ENCODE data around the gene CENPE. TPM values are rescaled to one million over a fixed set of nuclear protein-coding genes. Genes with fewer than 3 reads are reported as not detected.

Gene CENPE
- total and polyA plus RNA-seq, 2 of the 4 experiments (the other 2 are of a cell fraction) = 3.7 to 14.5 TPM

GRCh38 chr4:103126126-103126525, 72.0 kb downstream of the CENPE start:
- no peak overlapping the region for H3K14ac ChIP-seq (replicated peaks; ENCODE audit: low read depth, low read length)
- H2BK120ac ChIP-seq (ENCODE audit: low read depth, low read length) = no peak overlapping the region
- no peak overlapping the region for H2AK9ac ChIP-seq (replicated peaks; ENCODE audit: low read depth, low read length, poor library complexity)
- H4K5ac ChIP-seq (ENCODE audit: low read depth, low read length) = no peak overlapping the region
- no TSS peak for BruUV-seq (replicated peaks)
- ChIA-PET CTCF (interaction anchor here (0.6 to 0.7 kb wide), 2 partner anchors 28 to 35 kb away, joined by 3 to 6 read pairs; no protein-coding TSS in a partner anchor), POLR2A (ENCODE audit: unreplicated experiment) (no interaction called here)
- in situ Hi-C loops (cut with MboI; ENCODE audit: low sequenced_read_pairs) = no loop called here
- no peak overlapping the region for H4K8ac ChIP-seq (ENCODE audit: low read depth in 2 of 2, low read length in 2 of 2)
- no peak overlapping the region for H3K4me2 ChIP-seq (ENCODE audit: low read depth, low read length)
- H3K56ac ChIP-seq (ENCODE audit: extremely low read depth, insufficient read depth, low read length) = no peak overlapping the region
- no peak overlapping the region for H3K4ac ChIP-seq (ENCODE audit: low read depth, low read length)
- no peaks in the 10 kb centered on the region for H3K4me1 ChIP-seq (ENCODE audit: control insufficient read depth, insufficient read depth, low read length)
- no CpG with 5 or more reads among the region's 3 CpGs for WGBS, 2 experiments (ENCODE audit: extremely low coverage in 2 of 2, insufficient read length in 1 of 2)
- no peak overlapping the region for H3K23ac ChIP-seq (ENCODE audit: low read depth, low read length)
- dilution Hi-C loops (cut with HindIII; ENCODE audit: low sequenced_read_pairs, unreplicated experiment) = no loop called here
- H2AK5ac ChIP-seq (ENCODE audit: low read depth, low read length) = no peak overlapping the region
- H3K79me1 ChIP-seq (ENCODE audit: low read depth in 1 of 2, low read length in 2 of 2) = peaks cover 3 to 5% of the 10 kb centered on the region in 2 experiments
- intact Hi-C loops (cut with micrococcal nuclease) = no loop called here
- H3K9ac ChIP-seq (ENCODE audit: low read depth, low read length) = peak overlapping the region; percentile 10; the same call in 1 of the 2 replicates
- H3K9me3 ChIP-seq (ENCODE audit: control insufficient read depth, insufficient read depth, low read length) = no peaks in the 10 kb centered on the region
- DNase-seq = no peak
- no peak overlapping the region for H2BK5ac ChIP-seq (ENCODE audit: low read depth, low read length, poor library complexity, severe bottlenecking)
- H2AFZ ChIP-seq (replicated peaks; ENCODE audit: low read length, poor library complexity) = no peak overlapping the region
- no peaks in the 10 kb centered on the region for H3K27me3 ChIP-seq (ENCODE audit: control insufficient read depth, insufficient read depth, low read length)
- H3K18ac ChIP-seq (ENCODE audit: low read depth, low read length) = no peak overlapping the region
- no peak overlapping the region for H2BK15ac ChIP-seq (ENCODE audit: low read depth, low read length)
- no peaks in the 10 kb centered on the region for H3K36me3 ChIP-seq (ENCODE audit: control insufficient read depth, insufficient read depth, low read length)
- TF ChIP-seq POLR2A (IDR thresholded peaks at IDR 0.05; ENCODE audit: low read depth, low read length) (no peak), ELK1 (IDR thresholded peaks at IDR 0.05; ENCODE audit: borderline replicate concordance, low read depth, low read length) (no peak), RFX5 (IDR thresholded peaks at IDR 0.05; ENCODE audit: low read depth, low read length) (no peak), USF2 (IDR thresholded peaks at IDR 0.05; ENCODE audit: low read depth, low read length) (no peak), RCOR1 (IDR thresholded peaks at IDR 0.05; ENCODE audit: insufficient replicate concordance, low read length) (no peak), FOS (IDR thresholded peaks at IDR 0.05; ENCODE audit: low read depth, low read length) (no peak), MXI1 (IDR thresholded peaks at IDR 0.05; ENCODE audit: borderline replicate concordance, low read depth, low read length) (no peak), RAD21 (IDR thresholded peaks at IDR 0.05; ENCODE audit: low read length) (no peak), BHLHE40 (IDR thresholded peaks at IDR 0.05; ENCODE audit: low read depth, low read length) (no peak), SMC3 (IDR thresholded peaks at IDR 0.05; ENCODE audit: low read depth, low read length) (no peak), MAZ (IDR thresholded peaks at IDR 0.05; ENCODE audit: borderline replicate concordance, low read depth, low read length) (no peak)
- H3K27ac ChIP-seq (ENCODE audit: insufficient read depth, low read length) = no peak overlapping the region
- no peak overlapping the region for H3K4me3 ChIP-seq (ENCODE audit: insufficient read depth, low read depth, low read length)
- no peak overlapping the region for H2BK20ac ChIP-seq (ENCODE audit: low read depth, low read length)
- H4K20me1 ChIP-seq (ENCODE audit: insufficient read depth, low read length) = no peaks in the 10 kb centered on the region
- H4K91ac ChIP-seq (ENCODE audit: insufficient read depth, low read depth, low read length) = no peak overlapping the region
- ATAC-seq (ENCODE audit: low read depth) = peak; percentile 14; the same call in 1 of the 2 replicates
- 0 out of 2 replicates have a peak, but pooled peaks cover 3% of the 10 kb centered on the region for H3K9me1 ChIP-seq (ENCODE audit: insufficient read depth, low read length)
